NB4 (cell line): Measurements from ENCODE around the gene OR2A5.

Source experiments
- MAX ChIP-seq: IDR thresholded peaks from 2 replicates; pipeline ENCODE4 v1.6.1; 2011; ENCODE audit warnings: low read depth, low read length
- POLR2A ChIP-seq: IDR thresholded peaks from 2 replicates; pipeline ENCODE4 v1.6.1; 2011; ENCODE audit warnings: mild to moderate bottlenecking; ENCODE audit not compliant: insufficient read length; ENCODE audit errors: extremely low read depth
- TF ChIP-seq, protein P1 (sequence below): IDR thresholded peaks from one replicate; pipeline ENCODE4 v1.5.1; 2012; ENCODE audit warnings: low read depth, low read length

GRCh38 chr7:144069511-144069910, 20.8 kb downstream of the OR2A5 start, which contains the start of gene OR2A25:
- TF ChIP-seq MAX (no peak), POLR2A (no peak)
- TF ChIP-seq, protein P1, sequence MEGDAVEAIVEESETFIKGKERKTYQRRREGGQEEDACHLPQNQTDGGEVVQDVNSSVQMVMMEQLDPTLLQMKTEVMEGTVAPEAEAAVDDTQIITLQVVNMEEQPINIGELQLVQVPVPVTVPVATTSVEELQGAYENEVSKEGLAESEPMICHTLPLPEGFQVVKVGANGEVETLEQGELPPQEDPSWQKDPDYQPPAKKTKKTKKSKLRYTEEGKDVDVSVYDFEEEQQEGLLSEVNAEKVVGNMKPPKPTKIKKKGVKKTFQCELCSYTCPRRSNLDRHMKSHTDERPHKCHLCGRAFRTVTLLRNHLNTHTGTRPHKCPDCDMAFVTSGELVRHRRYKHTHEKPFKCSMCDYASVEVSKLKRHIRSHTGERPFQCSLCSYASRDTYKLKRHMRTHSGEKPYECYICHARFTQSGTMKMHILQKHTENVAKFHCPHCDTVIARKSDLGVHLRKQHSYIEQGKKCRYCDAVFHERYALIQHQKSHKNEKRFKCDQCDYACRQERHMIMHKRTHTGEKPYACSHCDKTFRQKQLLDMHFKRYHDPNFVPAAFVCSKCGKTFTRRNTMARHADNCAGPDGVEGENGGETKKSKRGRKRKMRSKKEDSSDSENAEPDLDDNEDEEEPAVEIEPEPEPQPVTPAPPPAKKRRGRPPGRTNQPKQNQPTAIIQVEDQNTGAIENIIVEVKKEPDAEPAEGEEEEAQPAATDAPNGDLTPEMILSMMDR = no peak
